AG10803 (cell line): ENCODE data around the gene NOL4L.

Experiments
- DNase-seq: peaks from one replicate; pipeline ENCODE4 v3.0.0; 2010; ENCODE audit warnings: low read depth
- H3K4me3 ChIP-seq: 2 replicates; pipeline ENCODE4 v1.5.1; 2011; ENCODE audit warnings: mild to moderate bottlenecking, low read length, control low read depth
- TF ChIP-seq, protein P1 (sequence below): conservative IDR thresholded peaks from 2 replicates; pipeline ENCODE4 v1.5.1; 2011; ENCODE audit warnings: mild to moderate bottlenecking, low read length, control low read depth, inconsistent platforms

Gene NOL4L

DNA sequence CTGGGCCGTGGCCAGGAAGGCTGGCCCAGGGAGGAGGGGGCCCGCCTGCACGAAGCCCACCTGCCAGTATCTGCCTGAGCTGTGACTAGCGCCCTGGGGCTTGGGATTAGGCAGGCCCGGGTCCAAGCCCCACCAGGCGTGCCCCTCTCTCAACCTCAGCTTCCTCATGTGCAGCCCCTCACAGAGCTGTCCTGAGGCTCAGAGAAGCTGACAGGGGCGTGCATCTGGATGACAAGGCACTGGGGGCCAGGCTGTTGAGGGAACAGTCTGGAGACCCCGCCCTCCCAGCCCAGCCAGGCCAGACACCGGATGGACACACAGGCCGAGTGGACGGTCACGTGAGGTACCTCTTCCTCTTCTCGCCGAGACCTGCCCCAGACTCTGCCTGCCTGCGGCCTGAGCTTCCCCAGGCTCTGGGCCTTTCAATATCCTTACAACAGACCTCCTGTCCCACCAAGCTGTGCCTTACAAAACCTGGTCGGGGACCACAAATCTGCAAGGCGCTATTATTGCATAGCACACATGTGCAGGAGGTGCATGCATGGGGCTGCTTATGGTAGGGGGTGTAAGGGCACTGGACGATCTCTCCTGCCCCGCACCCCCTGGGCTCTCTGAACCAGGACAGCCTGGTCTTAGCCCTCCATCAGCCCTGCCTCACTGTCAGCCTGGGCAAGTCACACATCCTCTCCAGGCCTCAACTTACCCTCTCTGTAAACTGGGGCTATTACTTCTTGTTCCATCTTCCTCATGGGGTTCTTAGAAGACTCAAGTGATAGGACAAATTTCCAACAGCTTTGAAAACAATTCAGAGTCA lies 20.0 kb downstream of the NOL4L start:
- TF ChIP-seq, protein P1, sequence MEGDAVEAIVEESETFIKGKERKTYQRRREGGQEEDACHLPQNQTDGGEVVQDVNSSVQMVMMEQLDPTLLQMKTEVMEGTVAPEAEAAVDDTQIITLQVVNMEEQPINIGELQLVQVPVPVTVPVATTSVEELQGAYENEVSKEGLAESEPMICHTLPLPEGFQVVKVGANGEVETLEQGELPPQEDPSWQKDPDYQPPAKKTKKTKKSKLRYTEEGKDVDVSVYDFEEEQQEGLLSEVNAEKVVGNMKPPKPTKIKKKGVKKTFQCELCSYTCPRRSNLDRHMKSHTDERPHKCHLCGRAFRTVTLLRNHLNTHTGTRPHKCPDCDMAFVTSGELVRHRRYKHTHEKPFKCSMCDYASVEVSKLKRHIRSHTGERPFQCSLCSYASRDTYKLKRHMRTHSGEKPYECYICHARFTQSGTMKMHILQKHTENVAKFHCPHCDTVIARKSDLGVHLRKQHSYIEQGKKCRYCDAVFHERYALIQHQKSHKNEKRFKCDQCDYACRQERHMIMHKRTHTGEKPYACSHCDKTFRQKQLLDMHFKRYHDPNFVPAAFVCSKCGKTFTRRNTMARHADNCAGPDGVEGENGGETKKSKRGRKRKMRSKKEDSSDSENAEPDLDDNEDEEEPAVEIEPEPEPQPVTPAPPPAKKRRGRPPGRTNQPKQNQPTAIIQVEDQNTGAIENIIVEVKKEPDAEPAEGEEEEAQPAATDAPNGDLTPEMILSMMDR = no peak
- no peak for DNase-seq
- H3K4me3 ChIP-seq = no peak overlapping the region

DNA sequence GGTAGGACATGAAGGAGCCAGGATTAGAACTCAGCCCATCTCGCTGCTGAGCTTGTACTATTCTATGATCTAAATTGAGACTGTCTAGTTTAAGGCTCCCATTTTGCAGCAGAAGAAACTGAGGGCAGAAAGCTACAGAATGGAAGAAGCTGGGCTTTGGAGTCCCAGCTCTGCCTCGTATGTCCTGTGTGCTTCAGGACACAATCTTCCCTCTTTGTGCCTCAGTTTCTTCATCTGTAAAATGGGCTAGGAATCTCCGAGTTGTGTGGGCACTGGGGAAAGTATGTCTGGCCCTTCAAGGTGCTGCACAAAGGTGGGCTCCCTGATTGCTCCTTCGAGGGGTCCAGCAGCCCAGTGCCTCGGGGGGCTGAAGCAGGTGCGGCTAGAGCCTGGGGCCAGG lies 20.7 kb downstream of the NOL4L start:
- TF ChIP-seq, protein P1 = no peak
- H3K4me3 ChIP-seq = no peak overlapping the region
- DNase-seq = no peak

DNA sequence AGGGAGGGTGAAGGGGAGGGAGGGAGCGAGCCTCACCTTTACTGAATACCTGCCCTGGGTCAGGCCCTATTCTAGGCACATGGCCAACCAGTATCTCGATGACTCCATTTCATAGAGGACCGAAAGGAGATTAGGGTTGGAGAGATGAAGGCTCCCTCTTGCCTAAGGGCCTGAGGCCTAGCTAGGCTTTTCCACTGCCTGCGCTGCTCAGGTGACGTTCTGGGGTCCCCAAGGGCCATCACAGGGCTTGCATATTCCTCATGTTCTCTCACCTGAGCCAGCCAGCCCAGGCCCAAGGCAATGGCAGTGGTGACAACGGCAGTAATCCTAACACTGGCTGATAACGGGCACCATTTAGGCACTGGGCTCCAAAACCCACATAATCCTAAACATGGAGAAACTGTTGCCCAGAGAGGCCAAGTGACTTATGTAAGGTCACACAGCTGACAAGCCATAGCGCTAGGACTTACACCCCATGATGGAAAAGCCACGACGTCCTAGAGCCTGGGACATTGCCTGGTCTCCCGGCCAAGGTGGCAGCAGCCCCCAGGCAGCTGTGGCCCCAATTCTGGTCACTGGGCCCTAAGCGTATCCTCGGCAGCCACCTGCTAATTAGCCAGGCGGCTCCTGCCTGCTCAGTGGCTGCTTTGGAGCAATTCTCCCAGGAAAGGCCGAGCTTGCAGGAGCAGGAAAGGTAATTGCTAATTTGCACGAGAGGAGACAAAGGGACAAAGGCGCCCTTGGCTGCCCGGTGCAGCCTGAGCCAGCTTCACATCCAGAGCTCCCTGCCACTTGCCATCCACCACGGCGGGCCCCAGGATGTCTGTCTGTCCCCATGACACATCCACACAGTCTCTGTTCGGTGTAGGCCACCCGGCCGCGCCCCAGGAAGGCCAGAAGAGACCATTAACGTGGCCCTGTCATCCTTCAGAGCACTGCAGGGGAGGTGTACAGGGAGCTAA lies 21.5 kb downstream of the NOL4L start:
- no peak overlapping the region for H3K4me3 ChIP-seq
- no peak for DNase-seq
- TF ChIP-seq, protein P1 = no peak

DNA sequence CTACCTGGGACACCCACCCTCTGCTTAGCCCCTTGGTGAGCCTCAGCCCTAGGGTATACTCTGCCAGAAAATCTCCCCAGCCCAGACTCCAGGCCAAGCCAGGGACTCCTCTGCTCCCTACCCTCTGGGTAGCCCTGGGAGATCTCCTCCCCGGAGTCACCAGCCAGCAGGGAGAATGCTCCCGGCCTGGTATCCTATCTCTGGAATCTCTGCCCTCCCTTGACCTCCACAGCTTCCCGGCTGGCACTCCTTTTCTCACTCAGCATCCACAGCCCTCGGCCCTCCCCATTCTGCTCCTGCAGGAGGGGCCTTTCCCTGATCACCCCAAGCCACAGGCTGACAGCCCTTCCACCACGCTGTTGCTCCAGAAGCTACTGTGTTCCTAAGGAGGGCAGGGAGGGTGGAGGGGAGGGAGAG lies 22.6 kb downstream of the NOL4L start:
- DNase-seq = no peak
- H3K4me3 ChIP-seq = no peak overlapping the region
- TF ChIP-seq, protein P1 = no peak

DNA sequence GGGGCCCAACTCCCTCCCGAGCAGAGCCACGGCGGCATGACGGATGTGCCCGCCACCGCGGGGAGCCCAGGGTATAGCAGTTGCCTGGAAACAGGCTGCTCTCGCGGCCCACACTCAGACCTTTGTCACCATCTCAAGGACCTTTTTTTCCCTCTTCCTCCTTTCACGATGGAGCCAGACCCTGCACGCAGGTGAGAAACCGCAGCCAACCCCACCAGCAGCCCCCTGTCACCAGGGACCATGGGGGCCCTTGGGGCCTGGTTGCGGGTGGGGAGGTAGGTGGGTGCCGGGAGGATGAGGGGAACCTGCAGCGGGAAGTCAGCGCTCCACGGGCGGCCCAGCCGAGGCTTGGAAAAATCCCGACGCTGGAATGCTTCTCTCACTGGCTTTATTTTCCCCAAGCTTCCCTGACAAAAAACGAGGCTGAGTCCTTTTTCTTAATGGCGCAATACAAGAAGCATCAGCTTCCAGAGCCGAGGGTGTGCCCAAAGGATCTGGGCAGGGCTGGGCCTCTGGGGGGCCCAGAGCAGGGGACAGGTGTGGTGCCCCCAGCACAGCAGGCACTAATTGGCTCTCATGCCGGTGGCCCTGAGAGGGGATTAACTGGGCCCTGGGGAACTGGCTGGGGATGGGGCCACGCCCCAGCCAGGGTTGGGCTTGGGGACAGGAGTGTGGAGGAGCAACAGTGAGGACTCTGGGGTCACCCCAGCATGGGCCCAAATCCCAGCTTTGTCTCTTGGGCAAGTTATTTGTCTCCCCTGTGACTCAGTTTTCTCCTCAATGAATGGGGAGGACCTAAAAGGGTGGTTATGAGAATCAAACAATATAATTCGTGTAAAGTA lies 23.9 kb downstream of the NOL4L start:
- DNase-seq = no peak
- TF ChIP-seq, protein P1 = no peak
- no peak overlapping the region for H3K4me3 ChIP-seq

DNA sequence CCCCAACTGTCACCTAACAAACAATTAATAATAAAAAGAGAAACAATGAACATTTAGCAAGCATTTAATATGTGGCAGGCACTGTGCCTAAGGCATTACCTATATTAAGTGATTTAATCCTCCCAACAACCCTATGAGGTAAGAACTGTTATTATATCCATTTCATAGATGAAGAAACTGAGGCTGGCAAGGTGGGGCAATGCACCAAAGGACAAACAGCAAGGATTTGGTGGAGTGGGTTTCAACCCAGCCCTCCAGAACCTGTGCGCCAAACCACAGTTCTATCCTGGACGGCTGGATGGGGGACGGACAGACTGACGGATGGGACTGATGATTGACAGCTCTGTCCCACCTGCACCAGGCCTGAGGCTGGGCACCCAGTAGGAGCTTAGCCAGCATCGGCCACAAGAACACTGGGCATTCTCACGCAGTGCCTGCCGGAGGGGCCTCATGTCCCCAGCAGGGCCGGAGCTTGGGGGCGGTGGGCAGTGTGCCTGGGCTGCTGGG lies 24.6 kb downstream of the NOL4L start:
- DNase-seq = no peak
- TF ChIP-seq, protein P1 = no peak
- H3K4me3 ChIP-seq = no peak overlapping the region
